ENCODE measurements around the gene SCRT2. TPM values are rescaled to one million over a fixed set of nuclear protein-coding genes. Genes with fewer than 3 reads are reported as not detected.
A peak's percentile ranks its signal among the peaks of the same experiment; 100 is the strongest.

SCRT2 gene
- total and polyA plus RNA-seq, 9 of the 15 experiments (the other 6 are each of a cell fraction or from before 2014, with no cell fraction given) = 0.04 to 0.75 (median 0.13) TPM; not detected in 2

- BruUV-seq (replicated peaks) = no TSS peak
- in situ Hi-C loops (cut with MboI) (no loop called here), intact Hi-C loops (cut with micrococcal nuclease) (no loop called here)
- WGBS (ENCODE audit: insufficient coverage, low coverage, missing lambda C conversion rate) = 10% methylated on average over 14 of the region's 24 CpGs
- Histone ChIP-seq H3K9me3 (replicated peaks; ENCODE audit: control insufficient read depth, insufficient read depth, low read depth, low read length) (no peaks in the 10 kb centered on the region), H3K27me3 (ENCODE audit: control insufficient read depth in 2 of 2, insufficient read depth in 2 of 2, low read length in 2 of 2) (no peaks in the 10 kb centered on the region; a peak in 1 of 5 replicates), H3K4me3 (peak overlapping the region; percentile 37), H4K20me1 (replicated peaks; ENCODE audit: control insufficient read depth, insufficient read depth, low read length) (no peaks in the 10 kb centered on the region), H3K4me2 (ENCODE audit: insufficient read depth, low read length) (peak overlapping the region; percentile 61), H3K9ac (ENCODE audit: insufficient read depth in 1 of 2, low read depth in 2 of 2, low read length in 2 of 2) (peak overlapping the region; percentile 14 to 69; a peak in 3 of 4 replicates), H3K9me1 (ENCODE audit: control insufficient read depth, insufficient read depth, low read length) (no peaks in the 10 kb centered on the region), H3K27ac (ENCODE audit: extremely low read depth, low read depth, low read length) (no peak overlapping the region), H2AFZ (ENCODE audit: low read depth, low read length) (no peak overlapping the region), H3K4me1 (replicated peaks in 1 of 2; ENCODE audit: control insufficient read depth in 2 of 2, insufficient read depth in 2 of 2, low read length in 2 of 2) (peaks cover 25 to 52% of the 10 kb centered on the region in 2 experiments), H3K36me3 (ENCODE audit: control insufficient read depth, insufficient read depth, low read length) (no peaks in the 10 kb centered on the region), H3K79me2 (ENCODE audit: control insufficient read depth, insufficient read depth, low read length) (no peaks in the 10 kb centered on the region; the same call in 2 of the 3 replicates)
- CTCF ChIA-PET (ENCODE audit: low intra/inter-chr PET ratio) = interaction anchor here (0.7 kb wide), 1 partner anchor 636 kb away, joined by 3 read pairs; no protein-coding TSS in a partner anchor
- FAIRE-seq (no peak), ATAC-seq (no peak), DNase-seq (ENCODE audit: extremely low read depth in 1 of 4, low spot score in 3 of 4) (peak in 1 of 4 experiments; percentile 16)
- POLR2A ChIA-PET = no interaction called here
- TF ChIP-seq, protein P1, sequence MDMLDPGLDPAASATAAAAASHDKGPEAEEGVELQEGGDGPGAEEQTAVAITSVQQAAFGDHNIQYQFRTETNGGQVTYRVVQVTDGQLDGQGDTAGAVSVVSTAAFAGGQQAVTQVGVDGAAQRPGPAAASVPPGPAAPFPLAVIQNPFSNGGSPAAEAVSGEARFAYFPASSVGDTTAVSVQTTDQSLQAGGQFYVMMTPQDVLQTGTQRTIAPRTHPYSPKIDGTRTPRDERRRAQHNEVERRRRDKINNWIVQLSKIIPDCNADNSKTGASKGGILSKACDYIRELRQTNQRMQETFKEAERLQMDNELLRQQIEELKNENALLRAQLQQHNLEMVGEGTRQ (CRISPR knock-in tag; IDR thresholded peaks at IDR 0.05) = no peak
- TF ChIP-seq, protein P2, sequence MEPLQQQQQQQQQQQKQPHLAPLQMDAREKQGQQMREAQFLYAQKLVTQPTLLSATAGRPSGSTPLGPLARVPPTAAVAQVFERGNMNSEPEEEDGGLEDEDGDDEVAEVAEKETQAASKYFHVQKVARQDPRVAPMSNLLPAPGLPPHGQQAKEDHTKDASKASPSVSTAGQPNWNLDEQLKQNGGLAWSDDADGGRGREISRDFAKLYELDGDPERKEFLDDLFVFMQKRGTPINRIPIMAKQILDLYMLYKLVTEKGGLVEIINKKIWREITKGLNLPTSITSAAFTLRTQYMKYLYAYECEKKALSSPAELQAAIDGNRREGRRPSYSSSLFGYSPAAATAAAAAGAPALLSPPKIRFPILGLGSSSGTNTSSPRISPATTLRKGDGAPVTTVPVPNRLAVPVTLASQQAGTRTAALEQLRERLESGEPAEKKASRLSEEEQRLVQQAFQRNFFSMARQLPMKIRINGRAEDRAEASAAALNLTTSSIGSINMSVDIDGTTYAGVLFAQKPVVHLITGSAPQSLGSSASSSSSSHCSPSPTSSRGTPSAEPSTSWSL (CRISPR knock-in tag; IDR thresholded peaks at IDR 0.05; ENCODE audit: borderline replicate concordance) = no peak
- TF ChIP-seq MEIS2 (IDR thresholded peaks at IDR 0.05; ENCODE audit: partially characterized antibody) = peak; percentile 41
- no peak for TF ChIP-seq PHTF2 (CRISPR knock-in tag; IDR thresholded peaks at IDR 0.05)
- 0 out of 2 replicates have a peak, but pooled peaks have one; percentile 9 for TF ChIP-seq RBFOX2 (IDR thresholded peaks at IDR 0.05; ENCODE audit: low read depth, low read length)
- no peak for TF ChIP-seq SMAD2 (IDR thresholded peaks at IDR 0.05; ENCODE audit: low read depth, low read length)
- no peak for TF ChIP-seq NCOR1 (IDR thresholded peaks at IDR 0.05)
- TF ChIP-seq GATAD2B (IDR thresholded peaks at IDR 0.05; ENCODE audit: borderline replicate concordance) = no peak
- TF ChIP-seq PHF8 (IDR thresholded peaks at IDR 0.05; ENCODE audit: borderline replicate concordance, low read length) = peak; percentile 7; the same call in 1 of the 2 replicates
- no peak for TF ChIP-seq ZNF444 (CRISPR knock-in tag; IDR thresholded peaks at IDR 0.05)
- no peak for TF ChIP-seq ZFP36 (IDR thresholded peaks at IDR 0.05; ENCODE audit: low read depth, low read length, partially characterized antibody)
These were observed 824 bp upstream of the SCRT2 start for GRCh38 chr20:676315-676937.

Measured in K562 (cell line).